Hepatocyte (in vitro differentiated cells): ENCODE results near the gene LRRK1. TPM values are rescaled to one million over a fixed set of nuclear protein-coding genes. Genes with fewer than 3 reads are reported as not detected.

Experiments
- DNase-seq: peaks from one replicate; pipeline ENCODE4 v3.0.0-alpha.2; 2016; ENCODE audit warnings: low spot score
- H2AFZ ChIP-seq: fragments of 200-600 bp; sonication (generic); 2 replicates; pipeline ENCODE4 v1.6.0; 2016; ENCODE audit warnings: antibody characterized with exemption, mild to moderate bottlenecking
- H3K27ac ChIP-seq: fragments of 200-600 bp; sonication (generic); 2 replicates; pipeline ENCODE4 v1.5.1; 2016; ENCODE audit warnings: mild to moderate bottlenecking
- H3K27me3 ChIP-seq: fragments of 200-600 bp; sonication (generic); 2 replicates; pipeline ENCODE4 v1.6.1; 2016
- H3K36me3 ChIP-seq: fragments of 200-600 bp; sonication (generic); replicated peaks from 2 replicates; pipeline ENCODE4 v1.5.1; 2016; ENCODE audit warnings: low read depth; ENCODE audit not compliant: insufficient read depth
- H3K4me1 ChIP-seq: fragments of 200-600 bp; sonication (generic); 2 replicates; pipeline ENCODE4 v1.5.1; 2016; ENCODE audit warnings: mild to moderate bottlenecking, moderate library complexity; ENCODE audit not compliant: insufficient read depth
- H3K4me2 ChIP-seq: fragments of 200-600 bp; sonication (generic); 2 replicates; pipeline ENCODE4 v1.6.0; 2016
- H3K4me3 ChIP-seq: fragments of 200-600 bp; sonication (generic); 2 replicates; pipeline ENCODE4 v1.5.1; 2016; ENCODE audit warnings: mild to moderate bottlenecking
- H3K79me2 ChIP-seq: fragments of 200-600 bp; sonication (generic); 2 replicates; pipeline ENCODE4 v1.6.0; 2017; ENCODE audit warnings: mild to moderate bottlenecking
- H3K9me2 ChIP-seq: fragments of 200-600 bp; sonication (generic); replicated peaks from 2 replicates; pipeline ENCODE4 v1.6.0; 2017; ENCODE audit warnings: mild to moderate bottlenecking; ENCODE audit not compliant: insufficient read depth
- H3K9me3 ChIP-seq: fragments of 200-600 bp; sonication (generic); 2 replicates; pipeline ENCODE4 v1.5.1; 2016; ENCODE audit warnings: low read depth, mild to moderate bottlenecking
- H4K20me1 ChIP-seq: fragments of 200-600 bp; sonication (generic); 2 replicates; pipeline ENCODE4 v1.6.0; 2016; ENCODE audit warnings: mild to moderate bottlenecking; ENCODE audit not compliant: insufficient read depth, poor library complexity, severe bottlenecking
- CTCF ChIP-seq: fragments of 200-600 bp; sonication (generic); IDR thresholded peaks from 2 replicates; pipeline ENCODE4 v1.5.1; 2016; ENCODE audit warnings: antibody characterized with exemption, mild to moderate bottlenecking; ENCODE audit not compliant: poor library complexity
- EZH2 ChIP-seq: fragments of 200-600 bp; sonication (generic); IDR thresholded peaks from 2 replicates; pipeline ENCODE4 v1.6.1; 2016; ENCODE audit warnings: antibody characterized with exemption, mild to moderate bottlenecking, borderline replicate concordance
- EZH2phosphoT487 ChIP-seq: fragments of 200-600 bp; sonication (generic); IDR thresholded peaks from one replicate; pipeline ENCODE4 v1.6.1; 2018; ENCODE audit warnings: antibody characterized with exemption, mild to moderate bottlenecking, low read depth, moderate library complexity; ENCODE audit not compliant: unreplicated experiment, severe bottlenecking
- WGBS: methylation state at CpG from one replicate; pipeline ENCODE4 v1.1.6; 2016; ENCODE audit warnings: low lambda C conversion rate; ENCODE audit errors: missing lambda C conversion rate; 5-methylcytosine and 5-hydroxymethylcytosine counted together
- polyA plus RNA-seq: library from polyadenylated mRNA; unstranded; fragments of >200 nt; fragmentation: Nextera tagmentation; extraction: Ambion mirVana; gene quantifications from 2 replicates; pipeline ENCODE4 v1.2.1, GENCODE V29; 2016
- total RNA-seq: library from RNA; depleted of rRNA; stranded (reverse); fragments of >200 nt; gene quantifications from 2 replicates; pipeline ENCODE4 v1.2.3, GENCODE V29; 2014

The LRRK1 gene
- total and polyA plus RNA-seq, 2 experiments from 2014 or later: 2.1 TPM

- 70% methylated on average over 18 of the region's 18 CpGs for WGBS
- Histone ChIP-seq H3K4me1 (no peaks in the 10 kb centered on the region), H3K4me2 (no peak overlapping the region), H3K36me3 (no peaks in the 10 kb centered on the region), H3K4me3 (no peak overlapping the region), H4K20me1 (no peaks in the 10 kb centered on the region), H2AFZ (no peak overlapping the region), H3K27ac (no peak overlapping the region), H3K79me2 (no peaks in the 10 kb centered on the region), H3K9me2 (no peaks in the 10 kb centered on the region), H3K9me3 (no peaks in the 10 kb centered on the region), H3K27me3 (no peaks in the 10 kb centered on the region)
- TF ChIP-seq EZH2 (no peak), CTCF (peak; percentile 21), EZH2phosphoT487 (no peak)
- no peak for DNase-seq
Measured at GRCh38 chr15:101017093-101017754, 98.1 kb downstream of the LRRK1 start.

- Histone ChIP-seq H3K4me2 (no peak overlapping the region), H4K20me1 (no peaks in the 10 kb centered on the region), H3K79me2 (no peaks in the 10 kb centered on the region), H3K9me3 (no peaks in the 10 kb centered on the region), H3K9me2 (no peaks in the 10 kb centered on the region), H3K27me3 (no peaks in the 10 kb centered on the region), H3K27ac (no peak overlapping the region), H3K36me3 (no peaks in the 10 kb centered on the region), H2AFZ (no peak overlapping the region), H3K4me1 (no peaks in the 10 kb centered on the region), H3K4me3 (no peak overlapping the region)
- TF ChIP-seq EZH2phosphoT487: no peak
- TF ChIP-seq EZH2: no peak
- no peak for TF ChIP-seq CTCF
- DNase-seq: no peak
- WGBS: 70% methylated on average over 1 of the region's 1 CpG
Measured at GRCh38 chr15:101018016-101018415, 98.9 kb downstream of the LRRK1 start.

- TF ChIP-seq CTCF (no peak), EZH2phosphoT487 (no peak), EZH2 (no peak)
- no peak for DNase-seq
- Histone ChIP-seq H4K20me1 (no peaks in the 10 kb centered on the region), H3K9me2 (no peaks in the 10 kb centered on the region), H3K36me3 (no peaks in the 10 kb centered on the region), H3K9me3 (no peaks in the 10 kb centered on the region), H3K4me3 (no peak overlapping the region), H3K27me3 (no peaks in the 10 kb centered on the region), H3K4me1 (peaks cover under 1% of the 10 kb centered on the region), H3K4me2 (no peak overlapping the region), H3K27ac (no peak overlapping the region), H3K79me2 (no peaks in the 10 kb centered on the region), H2AFZ (no peak overlapping the region)
- WGBS: 88% methylated on average over 13 of the region's 13 CpGs
Measured at GRCh38 chr15:101018450-101018849, 99.3 kb downstream of the LRRK1 start.
